Choroid plexus epithelial cell (primary cell): ENCODE data around the gene PSTPIP1.
A peak's percentile ranks its signal among the peaks of the same experiment; 100 is the strongest.

Experiments used
- DNase-seq: peaks from one replicate; pipeline ENCODE4 v3.0.0-alpha.2; 2010; ENCODE audit warnings: low read depth
- H3K4me3 ChIP-seq: 2 replicates; pipeline ENCODE4 v1.5.1; 2011; ENCODE audit warnings: low read depth, mild to moderate bottlenecking, control low read depth, low read length, moderate library complexity
- CTCF ChIP-seq: conservative IDR thresholded peaks from 2 replicates; pipeline ENCODE4 v1.5.1; 2011; ENCODE audit warnings: low read depth, mild to moderate bottlenecking, control low read depth, inconsistent platforms, low read length, moderate library complexity

Gene PSTPIP1

GRCh38 chr15:77019521-77020331 lies 24.8 kb downstream of the PSTPIP1 start:
- DNase-seq, result peak; percentile 58
- no peak for TF ChIP-seq CTCF
- no peak overlapping the region for H3K4me3 ChIP-seq

GRCh38 chr15:77020348-77021087 lies 25.6 kb downstream of the PSTPIP1 start:
- no peak overlapping the region for H3K4me3 ChIP-seq
- no peak for TF ChIP-seq CTCF
- no peak for DNase-seq

GRCh38 chr15:77021088-77021481 lies 26.2 kb downstream of the PSTPIP1 start:
- TF ChIP-seq CTCF, result no peak
- no peak overlapping the region for H3K4me3 ChIP-seq
- no peak for DNase-seq

- H3K4me3 ChIP-seq, result no peak overlapping the region
- TF ChIP-seq CTCF, result no peak
- DNase-seq, result peak; percentile 62
Measured at GRCh38 chr15:77021803-77022381, 27.0 kb downstream of the PSTPIP1 start.

- no peak for DNase-seq
- H3K4me3 ChIP-seq, result no peak overlapping the region
- no peak for TF ChIP-seq CTCF
Measured at GRCh38 chr15:77022646-77023575, 28.0 kb downstream of the PSTPIP1 start.

- no peak for DNase-seq
- no peak overlapping the region for H3K4me3 ChIP-seq
- no peak for TF ChIP-seq CTCF
Measured at GRCh38 chr15:77023576-77024272, 28.8 kb downstream of the PSTPIP1 start.
